Effector memory CD4-positive, alpha-beta T cell (primary cell): ENCODE results near the gene UST.
"Not testable (repeated sequence)": the region's sequence is repeated elsewhere in the genome, so short reads cannot be mapped to it uniquely, and the experiment has no call there.

ENCODE experiments used
- DNase-seq, 3 donors: peaks; one replicate each; pipeline ENCODE4 v3.0.0-alpha.2; 2020
- H3K27ac ChIP-seq: 2 replicates; pipeline ENCODE4 v1.7.0; 2013; ENCODE audit warnings: mild to moderate bottlenecking, low read length, moderate library complexity; ENCODE audit not compliant: insufficient read depth, poor library complexity, severe bottlenecking
- H3K27me3 ChIP-seq: replicated peaks from 2 replicates; pipeline ENCODE4 v1.7.0; 2013; ENCODE audit warnings: mild to moderate bottlenecking, low read length; ENCODE audit not compliant: insufficient read depth, control insufficient read depth, poor library complexity, severe bottlenecking
- H3K36me3 ChIP-seq: 2 replicates; pipeline ENCODE4 v1.7.0; 2013; ENCODE audit warnings: mild to moderate bottlenecking, low read length, moderate library complexity; ENCODE audit not compliant: control insufficient read depth, insufficient read depth
- H3K4me1 ChIP-seq: 2 replicates; pipeline ENCODE4 v1.7.0; 2013; ENCODE audit warnings: low read length, mild to moderate bottlenecking; ENCODE audit not compliant: control insufficient read depth, insufficient read depth, poor library complexity, severe bottlenecking
- H3K4me3 ChIP-seq: 2 replicates; pipeline ENCODE4 v1.7.0; 2013; ENCODE audit warnings: low read length, low read depth, mild to moderate bottlenecking; ENCODE audit not compliant: insufficient read depth, poor library complexity, severe bottlenecking
- H3K9me3 ChIP-seq: 2 replicates; pipeline ENCODE4 v1.7.0; 2013; ENCODE audit warnings: mild to moderate bottlenecking, low read length, moderate library complexity; ENCODE audit not compliant: control insufficient read depth

The UST gene

GRCh38 chr6:148873868-148874267 is 127.0 kb downstream of the UST start:
- no peak for DNase-seq
- Histone ChIP-seq H3K4me1 (no peaks in the 10 kb centered on the region), H3K4me3 (no peak overlapping the region), H3K9me3 (no peaks in the 10 kb centered on the region), H3K27ac (no peak overlapping the region), H3K36me3 (no peaks in the 10 kb centered on the region), H3K27me3 (no peaks in the 10 kb centered on the region)

- no peaks in the 10 kb centered on the region for H3K36me3 ChIP-seq
- DNase-seq = no peak
- no peaks in the 10 kb centered on the region for H3K27me3 ChIP-seq
- no peaks in the 10 kb centered on the region for H3K9me3 ChIP-seq
- H3K4me1 ChIP-seq = no peaks in the 10 kb centered on the region
- H3K4me3 ChIP-seq = no peak overlapping the region
- H3K27ac ChIP-seq = no peak overlapping the region
Observed at GRCh38 chr6:148874698-148875293, 128.0 kb downstream of the UST start.

GRCh38 chr6:148878683-148879082 is 131.9 kb downstream of the UST start:
- Histone ChIP-seq H3K27ac (no peak overlapping the region), H3K9me3 (no peaks in the 10 kb centered on the region), H3K36me3 (no peaks in the 10 kb centered on the region), H3K4me1 (no peaks in the 10 kb centered on the region), H3K4me3 (no peak overlapping the region), H3K27me3 (no peaks in the 10 kb centered on the region)
- no peak for DNase-seq

DNA sequence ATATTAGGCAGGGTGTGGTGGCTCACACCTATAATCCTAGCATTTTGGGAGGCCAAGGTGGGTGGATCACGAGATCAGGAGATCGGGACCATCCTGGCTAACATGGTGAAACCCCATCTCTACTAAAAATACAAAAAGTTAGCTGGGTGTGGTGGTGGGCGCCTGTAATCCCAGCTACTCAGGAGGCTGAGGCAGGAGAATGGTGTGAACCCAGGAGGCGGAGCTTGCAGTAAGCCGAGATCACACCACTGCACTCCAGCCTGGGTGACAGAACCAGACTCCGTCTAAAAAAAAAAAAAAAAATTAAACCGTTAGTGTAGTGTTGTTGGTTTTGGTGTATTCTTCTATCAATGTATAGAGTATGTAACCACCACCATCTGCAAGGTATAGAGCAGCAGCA is 133.9 kb downstream of the UST start:
- H3K9me3 ChIP-seq, H3K27me3 ChIP-seq, H3K27ac ChIP-seq, DNase-seq, H3K4me3 ChIP-seq, H3K4me1 ChIP-seq, H3K36me3 ChIP-seq: not testable (repeated sequence)

- H3K4me1 ChIP-seq = no peaks in the 10 kb centered on the region
- no peaks in the 10 kb centered on the region for H3K36me3 ChIP-seq
- H3K27me3 ChIP-seq = no peaks in the 10 kb centered on the region
- DNase-seq = no peak
- H3K4me3 ChIP-seq = no peak overlapping the region
- no peak overlapping the region for H3K27ac ChIP-seq
- H3K9me3 ChIP-seq = no peaks in the 10 kb centered on the region
Observed at GRCh38 chr6:148881593-148882311, 134.9 kb downstream of the UST start.

DNA sequence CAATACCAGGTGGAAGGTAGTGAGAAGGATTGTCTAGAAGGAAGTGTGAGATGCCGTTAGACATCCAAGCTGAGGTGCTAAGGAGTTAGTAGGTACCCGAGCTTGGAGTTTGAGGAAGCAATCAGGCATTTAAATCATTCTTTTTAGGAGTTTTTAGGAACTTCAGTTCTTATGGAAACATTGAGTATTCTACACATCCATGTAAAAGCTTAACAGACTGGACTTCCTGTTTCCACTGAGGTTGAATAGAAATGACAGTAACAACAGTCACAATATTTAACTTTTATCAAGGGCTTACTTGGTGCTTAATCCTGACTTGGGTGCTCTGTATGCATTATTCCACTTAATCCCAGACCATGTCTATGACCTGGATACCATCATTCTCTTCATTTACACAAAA is 136.4 kb downstream of the UST start:
- H3K27ac ChIP-seq = no peak overlapping the region
- no peaks in the 10 kb centered on the region for H3K9me3 ChIP-seq
- H3K36me3 ChIP-seq = no peaks in the 10 kb centered on the region
- no peaks in the 10 kb centered on the region for H3K27me3 ChIP-seq
- no peak overlapping the region for H3K4me3 ChIP-seq
- no peaks in the 10 kb centered on the region for H3K4me1 ChIP-seq
- no peak for DNase-seq

GRCh38 chr6:148884461-148884860 is 137.6 kb downstream of the UST start:
- H3K36me3 ChIP-seq = no peaks in the 10 kb centered on the region
- H3K9me3 ChIP-seq = no peaks in the 10 kb centered on the region
- no peak overlapping the region for H3K27ac ChIP-seq
- H3K4me3 ChIP-seq = no peak overlapping the region
- H3K27me3 ChIP-seq = no peaks in the 10 kb centered on the region
- DNase-seq = no peak
- no peaks in the 10 kb centered on the region for H3K4me1 ChIP-seq

DNA sequence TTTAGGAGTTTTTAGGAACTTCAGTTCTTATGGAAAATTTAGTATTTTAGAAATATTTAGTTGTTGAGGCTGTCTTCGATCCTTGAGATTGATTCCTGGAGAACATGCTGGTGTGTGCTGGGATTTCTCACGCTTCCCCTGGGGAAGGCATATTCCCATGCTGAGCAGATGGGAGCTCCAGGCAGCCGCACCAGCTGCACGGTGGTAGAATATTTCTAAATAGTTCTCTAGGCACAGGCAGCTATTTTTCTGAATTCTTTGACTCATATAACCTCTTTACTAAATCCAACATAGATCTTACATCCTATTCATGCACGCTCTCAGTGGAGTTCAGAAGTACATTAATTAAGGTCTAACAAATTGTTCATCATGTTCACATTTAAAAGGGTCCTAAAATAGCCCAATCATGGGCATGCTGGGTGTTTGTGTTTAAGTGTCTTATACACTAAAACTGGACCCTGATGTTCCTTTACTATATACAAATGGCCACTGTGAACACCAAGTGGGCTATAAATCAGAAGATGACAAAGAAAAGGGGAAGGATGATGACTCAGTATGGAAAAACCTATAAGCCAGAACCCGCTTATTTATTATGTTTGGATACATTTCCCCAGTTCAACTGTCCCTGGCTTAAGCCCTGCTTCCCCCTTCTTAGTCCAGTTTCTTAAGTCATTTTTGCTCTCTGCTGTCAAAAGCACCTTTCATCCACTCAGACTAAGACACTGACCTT is 138.5 kb downstream of the UST start:
- no peaks in the 10 kb centered on the region for H3K27me3 ChIP-seq
- no peaks in the 10 kb centered on the region for H3K4me1 ChIP-seq
- H3K27ac ChIP-seq = no peak overlapping the region
- no peaks in the 10 kb centered on the region for H3K9me3 ChIP-seq
- no peak for DNase-seq
- no peak overlapping the region for H3K4me3 ChIP-seq
- H3K36me3 ChIP-seq = no peaks in the 10 kb centered on the region

GRCh38 chr6:148885925-148886845 is 139.4 kb downstream of the UST start:
- no peak for DNase-seq
- Histone ChIP-seq H3K27me3 (no peaks in the 10 kb centered on the region), H3K9me3 (no peaks in the 10 kb centered on the region), H3K4me3 (no peak overlapping the region), H3K36me3 (no peaks in the 10 kb centered on the region), H3K4me1 (no peaks in the 10 kb centered on the region), H3K27ac (no peak overlapping the region)
